ENCODE results near the gene ABCA6. TPM values are rescaled to one million over a fixed set of nuclear protein-coding genes. Genes with fewer than 3 reads are reported as not detected.

The ABCA6 gene
- total RNA-seq, 2 donors from 2014 or later = 0.08 TPM; not detected in 1

DNA sequence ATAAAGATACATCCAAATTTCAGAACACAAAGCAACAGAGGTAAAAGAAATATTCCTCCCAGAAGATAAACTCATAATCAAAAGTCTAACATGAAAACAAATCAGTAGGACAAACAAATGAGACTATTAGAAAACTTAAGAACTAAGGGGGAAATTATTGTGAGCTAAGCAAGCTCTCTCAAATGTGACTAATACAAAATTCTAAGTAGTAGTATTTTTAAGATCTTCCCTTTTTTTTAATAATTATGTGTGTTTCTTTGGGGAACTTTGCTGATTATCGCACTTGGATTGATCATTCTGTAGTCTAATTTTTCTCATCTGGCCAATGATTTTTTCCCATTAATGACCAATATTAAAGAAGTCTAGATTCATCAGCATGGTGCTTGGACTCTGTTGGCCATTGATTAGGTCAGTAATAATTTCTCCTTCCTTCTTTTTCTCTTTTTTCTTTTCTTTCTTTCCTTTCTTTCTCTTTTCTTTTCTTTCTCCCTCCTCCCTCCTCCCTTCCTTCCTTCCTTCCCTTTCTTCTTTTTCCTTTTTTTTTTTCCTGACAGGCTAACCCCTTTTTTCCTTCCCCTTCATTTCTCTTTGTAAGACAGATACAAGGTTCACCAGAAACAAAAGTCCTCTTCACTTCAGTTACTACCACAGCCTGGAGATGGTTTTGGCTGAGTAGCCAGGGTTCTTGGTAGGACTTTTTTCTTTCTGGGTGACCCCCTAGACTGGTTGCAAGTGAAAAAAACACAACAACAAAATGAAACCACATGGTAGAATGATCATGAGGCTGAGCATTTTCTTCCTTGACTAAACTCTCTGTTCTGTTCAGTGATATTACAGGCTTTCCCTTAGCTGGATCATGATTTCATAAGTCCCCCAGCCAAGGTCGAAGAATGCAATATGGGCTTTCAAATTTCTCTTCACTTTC is 2.9 kb upstream of the ABCA6 start:
- ATAC-seq (no peak), DNase-seq (ENCODE audit: low spot score in 2 of 2) (no peak)
- no peaks in the 10 kb centered on the region for H3K9me3 Mint-ChIP-seq
- no peaks in the 10 kb centered on the region for H3K36me3 Mint-ChIP-seq
- H3K27ac Mint-ChIP-seq = no peak overlapping the region

DNA sequence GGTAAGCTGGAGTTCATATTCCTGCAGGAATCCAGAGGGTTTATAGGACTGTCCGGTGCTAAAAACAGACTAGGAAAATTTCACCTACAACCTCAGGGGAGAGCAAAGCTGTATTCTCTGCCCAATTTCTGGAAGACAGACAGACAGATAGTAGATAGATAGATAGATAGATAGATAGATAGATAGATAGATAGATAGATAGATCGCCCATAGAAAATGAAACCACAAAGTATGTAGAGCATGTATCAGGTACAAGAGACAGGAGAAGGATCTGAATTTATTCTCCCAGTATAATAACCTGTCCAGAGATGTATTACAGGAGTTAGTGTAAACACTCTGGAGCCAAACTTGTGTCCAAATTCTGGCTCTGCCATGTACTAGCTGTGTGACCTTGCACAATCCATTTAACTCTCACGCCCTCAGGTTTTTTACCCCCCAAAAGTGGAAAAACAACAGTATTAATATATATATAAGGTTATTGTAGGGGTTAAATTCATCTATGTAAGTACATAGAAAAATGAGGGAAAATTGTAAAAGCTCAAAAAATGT is 2.1 kb upstream of the ABCA6 start:
- ATAC-seq = no peak
- DNase-seq (ENCODE audit: low spot score in 2 of 2) = no peak
- no peaks in the 10 kb centered on the region for H3K9me3 Mint-ChIP-seq

DNA sequence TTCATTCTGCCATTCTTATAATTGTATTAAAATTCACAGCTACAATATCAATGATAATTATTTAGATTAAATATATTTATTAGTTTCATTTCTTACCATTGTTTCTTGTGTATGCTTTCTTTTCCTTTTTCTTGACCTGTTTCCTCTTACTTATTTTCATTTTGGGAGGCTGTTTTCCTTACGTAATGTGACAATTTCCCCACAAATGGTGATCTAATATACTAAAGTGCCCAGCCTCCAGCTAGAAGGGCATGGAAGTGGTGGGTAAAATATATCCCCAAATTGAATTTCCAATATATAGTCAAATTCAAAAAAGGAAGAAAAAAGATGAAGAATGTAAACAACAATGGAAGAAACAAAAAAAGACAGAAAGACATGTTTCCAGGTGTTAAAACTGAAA is 1.5 kb upstream of the ABCA6 start:
- DNase-seq (ENCODE audit: low spot score in 2 of 2) (no peak), ATAC-seq (no peak)
- no peak overlapping the region for H3K27ac Mint-ChIP-seq
- H3K36me3 Mint-ChIP-seq = no peaks in the 10 kb centered on the region
- no peaks in the 10 kb centered on the region for H3K9me3 Mint-ChIP-seq

More for the DNA sequence above, 2.1 kb upstream of the ABCA6 start:
- H3K27ac Mint-ChIP-seq = no peak overlapping the region
- no peaks in the 10 kb centered on the region for H3K36me3 Mint-ChIP-seq

DNA sequence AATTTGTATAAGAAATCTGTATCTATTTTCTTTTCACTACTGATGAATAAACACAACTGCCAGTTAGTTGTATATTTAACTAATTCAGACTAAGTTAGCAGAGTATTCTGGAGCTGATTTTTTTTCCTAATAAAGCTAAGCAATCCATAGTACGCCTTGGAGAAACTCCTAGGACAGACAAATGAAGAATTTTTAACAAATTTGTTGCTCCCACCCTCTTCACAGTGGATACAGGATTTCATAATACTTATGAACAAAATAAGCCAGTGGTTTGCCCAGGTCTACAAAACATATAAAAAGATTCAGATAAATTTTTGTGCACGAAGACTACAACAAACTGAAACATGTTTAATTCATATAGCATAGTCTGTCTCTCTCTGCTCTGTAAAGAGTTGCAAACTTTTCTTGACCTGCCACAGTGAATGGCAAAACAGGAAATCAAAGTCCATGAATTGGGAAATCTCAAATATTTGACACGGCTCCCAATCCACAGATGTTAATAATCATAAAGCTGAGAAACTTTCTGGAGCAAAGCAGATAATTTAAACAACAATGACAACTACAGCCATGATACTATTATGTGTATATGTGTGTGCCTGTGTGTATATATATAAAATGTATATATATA is 594 bp upstream of the ABCA6 start:
- Mint-ChIP-seq H3K9me3 (no peaks in the 10 kb centered on the region), H3K36me3 (no peaks in the 10 kb centered on the region)
- no peak for ATAC-seq

DNA sequence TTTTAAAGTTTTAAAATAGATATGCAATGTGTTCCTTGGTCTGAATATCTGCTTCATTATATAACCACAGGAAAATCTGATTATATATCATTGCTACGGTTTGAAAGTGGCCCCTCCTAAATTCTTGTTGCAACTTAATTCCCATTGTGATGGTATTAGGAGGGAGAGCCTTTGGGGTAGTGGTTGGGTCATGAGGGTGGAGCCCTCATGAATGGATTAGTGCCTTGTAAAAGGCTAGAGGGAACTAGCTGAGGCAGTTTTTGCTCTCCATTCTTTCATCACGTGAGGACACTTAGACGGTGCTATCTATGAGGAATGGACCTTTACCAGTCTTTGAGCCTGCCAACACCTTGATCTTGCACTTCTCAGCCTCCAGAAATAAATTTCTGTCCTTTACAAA is 7.6 kb downstream of the ABCA6 start:
- ATAC-seq = no peak
- Mint-ChIP-seq H3K9me3 (no peaks in the 10 kb centered on the region), H3K27ac (no peak overlapping the region), H3K36me3 (peaks cover 0 to 5% of the 10 kb centered on the region in 2 donors)
- DNase-seq (ENCODE audit: low spot score in 2 of 2) = no peak

More for the DNA sequence above, 594 bp upstream of the ABCA6 start:
- H3K27ac Mint-ChIP-seq = no peak overlapping the region
- DNase-seq (ENCODE audit: low spot score in 2 of 2) = no peak

DNA sequence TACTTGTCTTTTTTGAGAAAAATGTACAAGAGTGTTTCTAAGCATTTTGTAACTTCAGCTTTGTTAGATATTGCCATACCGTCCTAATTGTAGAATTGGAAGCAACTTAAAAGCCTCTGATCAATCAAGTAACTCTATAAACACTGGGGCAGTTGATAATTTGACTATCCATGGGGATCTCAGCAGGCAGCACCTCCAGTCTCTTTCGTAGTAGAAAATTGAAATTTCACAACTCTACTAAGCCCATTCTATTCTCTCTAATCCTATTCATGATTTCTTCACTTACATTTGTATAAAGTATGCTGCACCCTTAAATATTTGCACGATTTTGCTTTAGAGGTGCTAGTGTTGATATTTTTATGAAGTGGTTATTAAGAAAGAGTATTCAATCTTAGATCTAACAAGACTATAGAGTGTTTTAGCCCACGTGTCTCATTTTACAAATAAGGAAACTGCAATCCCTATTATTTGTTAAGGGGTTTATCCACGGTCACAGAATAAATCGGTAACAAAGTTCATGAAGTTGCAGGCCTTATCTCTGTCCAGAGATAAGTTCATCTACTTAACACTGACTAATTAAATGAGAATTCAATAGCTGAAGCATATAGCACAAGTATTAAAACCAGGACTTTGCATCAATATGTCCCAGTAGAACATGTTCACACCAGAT is 10.9 kb downstream of the ABCA6 start:
- ATAC-seq (no peak), DNase-seq (ENCODE audit: low spot score in 2 of 2) (no peak)
- Mint-ChIP-seq H3K27ac (no peak overlapping the region), H3K36me3 (peaks cover 0 to 3% of the 10 kb centered on the region in 2 donors), H3K9me3 (no peaks in the 10 kb centered on the region)

DNA sequence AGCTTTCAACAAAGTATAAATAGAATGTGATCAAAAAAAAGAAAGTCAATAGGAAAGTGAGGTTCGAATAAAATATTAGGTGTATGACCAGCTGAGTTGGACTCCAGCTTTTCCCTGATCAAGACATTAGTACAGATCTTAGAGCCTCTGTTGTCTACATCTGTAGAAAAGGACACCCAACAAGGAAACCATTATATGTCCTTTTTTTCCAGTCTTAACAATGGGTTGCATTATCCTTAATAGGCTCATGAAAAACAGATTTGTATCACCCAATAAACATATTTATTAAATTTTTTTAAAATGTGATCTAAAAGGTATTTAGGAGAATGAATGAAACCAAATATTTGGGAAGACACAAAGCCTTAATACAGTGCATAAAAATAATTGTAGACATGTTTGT is 18.1 kb downstream of the ABCA6 start:
- Mint-ChIP-seq H3K9me3 (no peaks in the 10 kb centered on the region), H3K36me3 (no peaks in the 10 kb centered on the region), H3K27ac (no peak overlapping the region)
- ATAC-seq = no peak
- DNase-seq (ENCODE audit: low spot score in 2 of 2) = no peak

DNA sequence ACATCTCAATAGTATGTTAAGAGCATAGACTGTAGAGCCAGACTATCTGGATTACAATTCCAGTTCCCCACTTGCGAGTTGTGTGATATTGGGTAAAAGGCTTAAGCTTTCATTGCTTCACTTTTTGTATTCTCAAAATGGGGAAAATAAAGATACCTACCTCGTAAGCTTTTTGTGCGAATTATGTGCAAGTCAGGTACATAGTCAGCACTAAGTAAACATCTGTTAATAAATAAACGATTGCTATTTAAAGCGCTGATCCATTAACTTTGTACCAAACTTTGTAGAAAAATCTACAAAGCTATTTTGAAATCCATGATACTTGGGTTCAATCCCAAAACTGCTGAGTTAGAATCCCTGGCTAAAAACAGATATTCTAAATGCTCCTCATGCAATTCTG is 19.6 kb downstream of the ABCA6 start:
- no peak for DNase-seq (ENCODE audit: low spot score in 2 of 2)
- no peak for ATAC-seq
- no peaks in the 10 kb centered on the region for H3K9me3 Mint-ChIP-seq
- no peak overlapping the region for H3K27ac Mint-ChIP-seq
- no peaks in the 10 kb centered on the region for H3K36me3 Mint-ChIP-seq

DNA sequence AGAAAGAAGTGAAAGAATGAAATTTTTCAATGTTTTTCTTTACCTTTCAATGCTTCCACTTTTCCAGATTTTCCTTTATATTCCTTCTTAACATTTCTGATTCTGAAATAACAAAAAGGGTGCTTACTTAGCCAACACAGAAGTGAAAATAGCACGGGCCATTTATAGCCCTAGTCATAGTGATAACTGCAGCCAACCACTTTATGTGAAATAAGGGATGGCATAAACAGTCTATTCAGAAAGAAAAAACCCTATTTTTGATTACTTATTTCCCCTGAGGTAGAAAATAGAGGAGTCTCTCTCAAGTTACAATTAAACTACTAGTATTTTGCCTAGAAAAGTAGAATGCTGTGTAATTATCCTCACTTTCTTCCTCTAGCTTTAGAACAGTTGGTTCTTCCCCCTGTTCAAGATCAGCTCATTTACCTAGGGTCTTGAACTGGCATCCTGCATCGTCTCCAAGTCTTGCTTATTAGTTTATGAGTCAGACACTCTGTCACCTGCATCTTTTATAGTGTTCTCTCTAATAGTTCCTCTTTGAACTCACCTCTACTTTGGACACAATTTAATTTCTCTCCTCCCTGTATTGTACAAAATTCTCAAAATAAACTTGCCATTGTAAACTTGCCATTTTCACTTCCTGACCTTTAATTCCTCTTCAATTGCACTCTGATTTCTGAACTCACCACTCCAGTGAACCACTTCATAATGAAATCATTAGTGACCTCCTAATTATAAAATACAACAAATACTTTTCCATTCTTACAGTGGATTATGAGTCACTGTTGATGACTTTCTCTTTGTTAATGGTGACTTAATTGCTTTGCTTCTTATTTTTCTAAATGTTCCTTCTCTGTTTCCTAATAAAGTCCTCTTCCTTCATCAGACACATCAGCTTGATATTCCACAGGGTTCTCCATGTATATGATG is 23.6 kb downstream of the ABCA6 start:
- ATAC-seq (no peak), DNase-seq (ENCODE audit: low spot score in 2 of 2) (no peak)
- H3K27ac Mint-ChIP-seq = no peak overlapping the region
- H3K9me3 Mint-ChIP-seq = no peaks in the 10 kb centered on the region
- H3K36me3 Mint-ChIP-seq = no peaks in the 10 kb centered on the region

DNA sequence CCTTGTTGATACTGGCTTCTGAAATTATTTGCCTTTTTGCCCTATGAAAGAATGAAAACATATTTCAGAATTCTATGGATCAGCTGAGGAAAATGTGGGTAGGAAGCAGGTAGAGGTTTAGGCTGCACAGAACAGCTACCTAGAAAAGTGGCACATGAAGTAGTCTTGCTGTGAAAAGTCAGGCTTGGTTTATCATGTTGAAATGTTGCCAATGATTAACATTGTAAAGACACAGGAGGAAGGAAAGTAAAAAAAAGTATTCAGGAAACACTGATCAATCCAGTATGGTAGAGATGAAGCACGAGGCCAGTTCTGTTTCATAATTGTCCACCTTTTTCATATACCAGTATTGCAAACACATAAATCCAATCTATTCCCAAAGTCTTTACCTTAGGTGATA is 29.9 kb downstream of the ABCA6 start:
- H3K36me3 Mint-ChIP-seq = no peaks in the 10 kb centered on the region
- H3K27ac Mint-ChIP-seq = no peak overlapping the region
- no peaks in the 10 kb centered on the region for H3K9me3 Mint-ChIP-seq
- DNase-seq (ENCODE audit: low spot score in 2 of 2) (no peak), ATAC-seq (no peak)

DNA sequence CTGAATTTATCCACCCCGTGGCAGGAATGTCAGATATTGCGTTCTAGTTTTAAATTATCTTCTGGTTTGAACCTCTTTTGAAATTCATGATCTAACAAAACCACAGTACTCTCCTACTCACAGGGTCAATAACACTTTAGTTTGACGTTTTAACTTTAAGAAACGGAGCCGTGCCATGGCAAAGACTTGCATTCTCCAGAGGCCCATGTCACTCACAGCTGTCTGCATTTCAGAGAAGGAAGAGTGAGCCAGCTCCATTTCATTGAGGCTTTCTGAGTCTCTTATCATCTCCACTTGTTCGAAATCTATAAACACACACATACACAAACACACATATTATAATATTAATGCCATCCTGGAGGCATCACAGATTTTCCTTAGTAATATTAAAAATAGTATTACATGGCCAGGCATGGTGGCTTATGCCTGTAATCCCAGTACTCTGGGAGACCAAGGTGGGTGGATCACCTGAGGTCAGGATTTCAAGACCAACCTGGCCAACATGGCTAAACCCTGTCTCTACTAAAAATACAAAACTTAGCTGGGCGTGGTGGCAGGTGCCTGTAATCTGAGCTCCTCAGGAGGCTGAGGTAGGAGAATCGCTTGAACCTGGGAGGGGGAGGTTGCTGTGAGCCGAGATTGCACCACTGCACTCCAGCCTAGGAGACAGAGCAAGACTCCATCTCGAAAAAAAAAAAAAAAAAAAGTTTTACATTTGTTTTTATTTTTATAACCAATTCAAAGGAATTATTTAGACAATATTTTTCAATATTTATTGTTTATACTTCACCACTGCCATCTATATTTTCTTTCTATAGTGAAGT is 35.6 kb downstream of the ABCA6 start:
- Mint-ChIP-seq H3K27ac (no peak overlapping the region), H3K9me3 (no peaks in the 10 kb centered on the region), H3K36me3 (no peaks in the 10 kb centered on the region)
- DNase-seq (ENCODE audit: low spot score in 2 of 2) (no peak), ATAC-seq (no peak)

DNA sequence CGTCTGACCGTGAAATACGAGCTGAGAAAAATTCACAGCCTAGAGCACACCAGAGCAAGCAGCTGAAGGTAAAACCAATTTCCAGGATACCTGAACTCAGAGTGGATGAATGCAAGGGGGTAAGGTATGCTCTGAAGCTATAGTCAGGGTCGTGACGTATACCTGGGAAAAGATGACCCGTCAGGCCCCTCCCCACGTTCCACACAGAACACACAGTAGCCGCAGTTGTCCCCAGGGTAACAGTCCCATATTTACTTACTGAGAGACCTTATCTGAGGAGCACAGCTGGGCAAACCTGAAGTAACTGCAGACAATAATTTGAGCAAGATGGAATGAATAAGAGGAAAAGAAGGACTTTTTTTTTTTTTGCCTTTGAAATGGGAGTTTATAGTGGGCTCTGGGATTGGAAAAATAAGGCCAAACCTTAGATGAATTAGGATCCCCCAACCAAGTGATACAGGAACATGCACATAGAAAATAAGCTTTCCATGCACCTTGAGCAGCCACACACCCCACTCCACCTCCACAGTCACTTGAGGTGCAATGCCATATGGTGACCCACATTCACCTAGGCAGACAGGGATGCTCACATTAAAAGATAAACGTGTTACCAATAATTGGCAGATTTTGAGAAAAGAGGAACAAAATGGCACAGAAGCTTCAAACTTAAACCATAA is 38.0 kb downstream of the ABCA6 start:
- ATAC-seq (no peak), DNase-seq (ENCODE audit: low spot score in 2 of 2) (no peak)
- H3K9me3 Mint-ChIP-seq = no peaks in the 10 kb centered on the region
- H3K27ac Mint-ChIP-seq = no peak overlapping the region
- no peaks in the 10 kb centered on the region for H3K36me3 Mint-ChIP-seq

DNA sequence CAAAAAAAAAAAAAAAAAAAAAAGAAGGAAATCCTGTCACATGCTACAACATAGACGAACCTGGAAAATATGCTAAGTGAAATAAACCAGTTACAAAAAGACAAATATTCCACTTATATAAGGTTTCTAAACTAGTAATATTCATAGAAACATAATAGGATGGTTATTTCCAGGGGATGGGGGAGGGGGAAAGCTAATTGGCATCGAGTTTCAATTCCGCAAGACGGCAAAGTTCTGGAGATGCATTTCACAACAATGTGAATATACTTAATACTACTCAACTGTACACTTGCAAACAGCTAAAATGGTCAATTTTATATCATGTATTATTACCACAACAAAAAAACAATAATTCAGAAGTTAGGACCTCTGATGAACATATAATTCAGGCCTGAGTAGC is 43.1 kb downstream of the ABCA6 start:
- Mint-ChIP-seq H3K9me3 (no peaks in the 10 kb centered on the region), H3K27ac (no peak overlapping the region), H3K36me3 (no peaks in the 10 kb centered on the region)
- ATAC-seq (no peak), DNase-seq (ENCODE audit: low spot score in 2 of 2) (no peak)

DNA sequence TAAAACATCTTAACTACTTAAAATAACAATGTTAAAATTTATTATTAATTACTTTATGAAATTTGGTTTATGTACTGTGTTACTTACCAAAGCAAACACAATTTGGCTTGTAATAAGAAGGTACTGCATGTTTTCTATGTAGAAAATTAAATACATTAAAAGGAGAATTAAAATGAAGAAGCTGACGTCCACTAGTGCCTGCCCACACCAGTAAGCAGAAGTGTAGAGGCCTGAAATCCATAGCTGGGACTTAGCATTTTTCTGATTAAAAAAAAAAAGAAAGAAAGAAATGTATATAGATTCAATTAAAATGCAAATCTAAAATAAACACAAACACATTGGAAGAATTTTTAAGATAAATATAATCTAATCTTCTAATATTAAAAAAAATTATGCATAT is 45.2 kb downstream of the ABCA6 start:
- Mint-ChIP-seq H3K9me3 (no peaks in the 10 kb centered on the region), H3K36me3 (no peaks in the 10 kb centered on the region), H3K27ac (no peak overlapping the region)
- no peak for DNase-seq (ENCODE audit: low spot score in 2 of 2)
- ATAC-seq = no peak

DNA sequence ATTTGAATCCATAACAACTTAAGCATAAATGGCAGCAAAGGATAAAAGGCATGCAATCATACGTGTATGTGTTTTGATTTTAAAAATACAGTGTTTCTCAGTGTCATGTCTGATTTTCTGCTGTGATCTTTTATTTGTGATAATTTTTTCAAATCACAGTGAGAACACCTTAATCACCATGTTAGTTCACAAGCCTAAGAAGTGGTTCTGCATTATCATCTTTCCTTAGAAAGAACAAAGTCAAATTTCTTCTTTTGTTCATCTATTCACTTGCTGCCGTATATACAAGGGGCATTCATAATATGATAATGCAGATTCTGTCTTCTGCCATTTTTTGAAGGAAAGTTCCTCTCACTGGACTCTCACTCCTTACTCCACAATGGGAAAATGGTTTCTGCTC is 47.7 kb downstream of the ABCA6 start:
- Mint-ChIP-seq H3K36me3 (no peaks in the 10 kb centered on the region), H3K9me3 (no peaks in the 10 kb centered on the region), H3K27ac (no peak overlapping the region)
- ATAC-seq (no peak), DNase-seq (ENCODE audit: low spot score in 2 of 2) (no peak)

Data from activated naive CD4-positive, alpha-beta T cell treated with anti-CD3 and anti-CD28 coated beads, Interleukin-2, amount 50 U/mL, for 72 hours (primary cell).